Measurements from ENCODE around the gene UBE2B. TPM values are rescaled to one million over a fixed set of nuclear protein-coding genes. Genes with fewer than 3 reads are reported as not detected.

The UBE2B gene
- total and polyA plus RNA-seq, 8 donors = 22.3 to 150 (median 72.5) TPM

GRCh38 chr5:134432174-134432573, 60.8 kb downstream of the UBE2B start:
- no peak overlapping the region for H3K4me3 ChIP-seq
- WGBS, 5 donors = 72 to 90% (median 85%) methylated on average over 4 of the region's 4 CpGs

GRCh38 chr5:134432677-134433359, 61.4 kb downstream of the UBE2B start:
- Histone ChIP-seq H3K27me3 (no peaks in the 10 kb centered on the region), H3K27ac (no peak overlapping the region), H3K4me3 (no peak overlapping the region), H3K36me3 (no peaks in the 10 kb centered on the region), H3K9me3 (no peaks in the 10 kb centered on the region), H3K4me1 (peaks cover 14 to 17% (median 16%) of the 10 kb centered on the region in 4 donors)
- intact Hi-C loops (cut with DNase I; ENCODE audit: low total_unique reads) = no loop called here
- 68 to 75% (median 71%) methylated on average over 14 of the region's 14 CpGs for WGBS, 5 donors
- no peak for TF ChIP-seq EP300 (IDR thresholded peaks at IDR 0.05)
- no peak for TF ChIP-seq POLR2AphosphoS5 (IDR thresholded peaks at IDR 0.05)
- no peak for TF ChIP-seq POLR2A (IDR thresholded peaks at IDR 0.05)
- TF ChIP-seq, protein P1, sequence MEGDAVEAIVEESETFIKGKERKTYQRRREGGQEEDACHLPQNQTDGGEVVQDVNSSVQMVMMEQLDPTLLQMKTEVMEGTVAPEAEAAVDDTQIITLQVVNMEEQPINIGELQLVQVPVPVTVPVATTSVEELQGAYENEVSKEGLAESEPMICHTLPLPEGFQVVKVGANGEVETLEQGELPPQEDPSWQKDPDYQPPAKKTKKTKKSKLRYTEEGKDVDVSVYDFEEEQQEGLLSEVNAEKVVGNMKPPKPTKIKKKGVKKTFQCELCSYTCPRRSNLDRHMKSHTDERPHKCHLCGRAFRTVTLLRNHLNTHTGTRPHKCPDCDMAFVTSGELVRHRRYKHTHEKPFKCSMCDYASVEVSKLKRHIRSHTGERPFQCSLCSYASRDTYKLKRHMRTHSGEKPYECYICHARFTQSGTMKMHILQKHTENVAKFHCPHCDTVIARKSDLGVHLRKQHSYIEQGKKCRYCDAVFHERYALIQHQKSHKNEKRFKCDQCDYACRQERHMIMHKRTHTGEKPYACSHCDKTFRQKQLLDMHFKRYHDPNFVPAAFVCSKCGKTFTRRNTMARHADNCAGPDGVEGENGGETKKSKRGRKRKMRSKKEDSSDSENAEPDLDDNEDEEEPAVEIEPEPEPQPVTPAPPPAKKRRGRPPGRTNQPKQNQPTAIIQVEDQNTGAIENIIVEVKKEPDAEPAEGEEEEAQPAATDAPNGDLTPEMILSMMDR (IDR thresholded peaks at IDR 0.05) = no peak
- DNase-seq = no peak

More at GRCh38 chr5:134432174-134432573, 60.8 kb downstream of the UBE2B start:
- Histone ChIP-seq H3K36me3 (no peaks in the 10 kb centered on the region), H3K4me1 (peaks cover 9 to 11% (median 10%) of the 10 kb centered on the region in 4 donors), H3K9me3 (no peaks in the 10 kb centered on the region), H3K27me3 (no peaks in the 10 kb centered on the region), H3K27ac (no peak overlapping the region)
- DNase-seq = no peak
- intact Hi-C loops (cut with DNase I; ENCODE audit: low total_unique reads) = no loop called here
- TF ChIP-seq EP300 (IDR thresholded peaks at IDR 0.05) = no peak
- no peak for TF ChIP-seq POLR2A (IDR thresholded peaks at IDR 0.05)
- TF ChIP-seq, protein P1 (IDR thresholded peaks at IDR 0.05) = no peak
- no peak for TF ChIP-seq POLR2AphosphoS5 (IDR thresholded peaks at IDR 0.05)

DNA sequence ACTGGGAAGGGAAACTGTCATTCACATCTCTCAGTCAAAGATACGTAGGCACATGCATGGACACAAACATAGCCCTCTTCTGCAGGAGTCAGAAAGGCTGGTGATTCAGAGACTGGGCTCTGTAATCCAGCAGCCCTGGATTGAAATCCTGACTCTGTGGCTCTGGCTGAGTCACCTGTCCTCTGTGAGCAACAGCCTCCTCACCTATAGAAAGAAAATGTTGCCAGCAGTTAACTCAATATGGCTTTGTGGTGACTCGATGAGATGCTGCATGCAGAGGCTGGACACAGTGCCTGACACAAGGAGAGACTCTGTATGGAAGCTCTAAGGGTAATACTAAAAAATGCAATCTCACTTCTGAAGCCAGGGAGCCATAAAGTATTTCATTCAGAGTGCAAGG, 64.2 kb downstream of the UBE2B start:
- WGBS, 5 donors = 64 to 98% (median 85%) methylated on average over 2 of the region's 2 CpGs
- H3K27ac ChIP-seq = peak overlapping the region in 1 of 5 donors; percentile 58

GRCh38 chr5:134436523-134437339, 65.4 kb downstream of the UBE2B start:
- intact Hi-C loops (cut with DNase I; ENCODE audit: low total_unique reads) = no loop called here
- Histone ChIP-seq H3K36me3 (no peaks in the 10 kb centered on the region), H3K4me1 (peaks cover 27 to 36% (median 32%) of the 10 kb centered on the region in 4 donors), H3K9me3 (no peaks in the 10 kb centered on the region), H3K27ac (peak overlapping the region; percentile 27 to 82 (median 71)), H3K27me3 (no peaks in the 10 kb centered on the region), H3K4me3 (peak overlapping the region in 1 of 4 donors; percentile 15)
- DNase-seq = peak; percentile 80 to 94
- TF ChIP-seq, protein P1 (IDR thresholded peaks at IDR 0.05) = no peak
- TF ChIP-seq POLR2AphosphoS5 (IDR thresholded peaks at IDR 0.05) = peak in 2 of 3 donors; percentile 25 to 64
- WGBS, 5 donors = 19 to 31% (median 22%) methylated on average over 17 to 20 of the region's 20 CpGs

More for the DNA sequence above, 64.2 kb downstream of the UBE2B start:
- H3K36me3 ChIP-seq = no peaks in the 10 kb centered on the region
- TF ChIP-seq, protein P1 (IDR thresholded peaks at IDR 0.05) = no peak
- TF ChIP-seq EP300 (IDR thresholded peaks at IDR 0.05) = no peak
- TF ChIP-seq POLR2A (IDR thresholded peaks at IDR 0.05) = no peak
- TF ChIP-seq POLR2AphosphoS5 (IDR thresholded peaks at IDR 0.05) = no peak
- intact Hi-C loops (cut with DNase I; ENCODE audit: low total_unique reads) = no loop called here
- DNase-seq = no peak
- H3K4me1 ChIP-seq = peaks cover 27 to 36% (median 32%) of the 10 kb centered on the region in 4 donors
- H3K4me3 ChIP-seq = no peak overlapping the region
- no peaks in the 10 kb centered on the region for H3K9me3 ChIP-seq
- H3K27me3 ChIP-seq = no peaks in the 10 kb centered on the region

Measured in stomach (tissue), 9 donors.